G401.6 (cell line): ENCODE data around the gene CHL1.
"Not testable (repeated sequence)": the region's sequence is repeated elsewhere in the genome, so short reads cannot be mapped to it uniquely, and the experiment has no call there.

Experiments
- FAIRE-seq: peaks from 2 replicates; lab custom pipeline; 2012; peaks lifted over from hg19 to GRCh38; lab: Jason Lieb, UNC

CHL1 gene

GRCh38 chr3:346186-346585 lies 149.6 kb downstream of the CHL1 start:
- FAIRE-seq: no peak

GRCh38 chr3:347581-347980 lies 151.0 kb downstream of the CHL1 start:
- FAIRE-seq: no peak

GRCh38 chr3:350871-351371 lies 154.4 kb downstream of the CHL1 start:
- no peak for FAIRE-seq

- FAIRE-seq: no peak
Measured at GRCh38 chr3:352599-352998, 156.0 kb downstream of the CHL1 start.

GRCh38 chr3:353191-353739 lies 156.7 kb downstream of the CHL1 start:
- no peak for FAIRE-seq

- FAIRE-seq: no peak
Measured at GRCh38 chr3:354432-354831, 157.9 kb downstream of the CHL1 start.

- FAIRE-seq: no peak
Measured at GRCh38 chr3:355622-356021, 159.1 kb downstream of the CHL1 start.

- no peak for FAIRE-seq
Measured at GRCh38 chr3:356952-357351, 160.4 kb downstream of the CHL1 start.

- no peak for FAIRE-seq
Measured at GRCh38 chr3:359672-360071, 163.1 kb downstream of the CHL1 start.

GRCh38 chr3:362681-363338 lies 166.2 kb downstream of the CHL1 start:
- FAIRE-seq: no peak

- FAIRE-seq: no peak
Measured at GRCh38 chr3:364287-364686, 167.7 kb downstream of the CHL1 start.

GRCh38 chr3:365268-365667 lies 168.7 kb downstream of the CHL1 start:
- no peak for FAIRE-seq

GRCh38 chr3:366253-366652 lies 169.7 kb downstream of the CHL1 start:
- not testable (repeated sequence) for FAIRE-seq

- no peak for FAIRE-seq
Measured at GRCh38 chr3:373193-373779, 176.7 kb downstream of the CHL1 start.

- FAIRE-seq: no peak
Measured at GRCh38 chr3:374459-374858, 177.9 kb downstream of the CHL1 start.

GRCh38 chr3:377158-377561 lies 180.6 kb downstream of the CHL1 start:
- FAIRE-seq: peak; percentile 21

GRCh38 chr3:380801-381200 lies 184.2 kb downstream of the CHL1 start:
- no peak for FAIRE-seq

- FAIRE-seq: no peak
Measured at GRCh38 chr3:385151-385550, 188.6 kb downstream of the CHL1 start.

GRCh38 chr3:394775-395174 lies 198.2 kb downstream of the CHL1 start:
- FAIRE-seq: no peak

GRCh38 chr3:396293-396692 lies 199.7 kb downstream of the CHL1 start:
- no peak for FAIRE-seq

- no peak for FAIRE-seq
Measured at GRCh38 chr3:399647-400046, 203.1 kb downstream of the CHL1 start.

GRCh38 chr3:403826-404225 lies 207.3 kb downstream of the CHL1 start:
- no peak for FAIRE-seq

GRCh38 chr3:409011-409410 lies 212.4 kb downstream of the CHL1 start:
- no peak for FAIRE-seq

- FAIRE-seq: no peak
Measured at GRCh38 chr3:411226-411625, 214.7 kb downstream of the CHL1 start.
